ENCODE measurements around the gene EVX1.

Gene EVX1

DNA sequence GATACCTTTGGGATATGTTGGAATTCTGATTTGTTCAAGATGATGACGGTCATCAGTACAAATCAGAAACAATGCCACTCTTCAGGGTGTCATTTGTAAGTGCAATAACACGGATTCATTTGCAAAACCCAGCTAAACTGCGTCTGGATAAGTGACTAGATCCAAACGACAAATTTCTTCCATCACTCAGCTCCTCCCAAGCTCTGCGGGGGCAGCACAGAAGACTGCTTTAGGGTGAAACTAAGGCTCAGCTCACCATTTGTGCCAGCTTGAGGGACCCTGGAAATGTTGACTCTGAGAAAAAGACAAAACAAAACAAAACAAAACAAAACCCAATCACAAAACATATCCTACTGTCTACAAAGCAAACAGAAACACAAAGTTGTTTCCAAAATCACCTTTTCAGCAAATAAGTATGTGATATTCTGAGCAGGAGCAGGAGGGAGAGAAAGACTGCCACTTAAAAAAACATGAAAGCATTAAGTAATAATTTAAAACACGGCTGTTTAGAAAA lies 8.0 kb downstream of the EVX1 start:
- DNase-seq (ENCODE audit: low spot score) = no peak

DNA sequence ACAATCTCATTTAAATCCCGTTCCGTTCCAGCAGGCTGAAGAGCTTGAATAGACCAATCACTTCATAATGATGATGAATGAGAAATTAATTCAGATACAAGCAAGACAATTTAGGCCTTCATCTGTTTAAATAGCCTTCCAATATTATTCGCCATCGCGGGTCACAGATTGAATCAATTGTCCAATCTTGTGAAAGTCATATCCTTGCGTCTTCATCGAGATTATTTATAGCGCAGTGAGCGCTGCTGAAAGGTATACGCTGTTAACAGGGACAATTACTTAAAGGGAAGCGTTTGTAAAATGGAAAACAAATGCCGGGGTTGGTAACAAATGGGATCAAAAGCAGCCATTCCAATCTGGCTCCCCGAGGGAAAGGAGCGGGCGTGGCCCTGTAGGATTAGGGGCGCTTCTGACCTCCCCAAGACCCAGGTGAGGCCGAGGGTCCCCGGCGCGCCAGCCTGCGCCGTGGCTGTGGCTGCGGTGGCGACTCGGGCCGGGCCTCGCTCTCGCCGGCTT lies 8.6 kb downstream of the EVX1 start:
- DNase-seq (ENCODE audit: low spot score) = no peak

- no peak for DNase-seq (ENCODE audit: low spot score)
Observed at GRCh38 chr7:27251652-27252590, 9.3 kb downstream of the EVX1 start.

DNA sequence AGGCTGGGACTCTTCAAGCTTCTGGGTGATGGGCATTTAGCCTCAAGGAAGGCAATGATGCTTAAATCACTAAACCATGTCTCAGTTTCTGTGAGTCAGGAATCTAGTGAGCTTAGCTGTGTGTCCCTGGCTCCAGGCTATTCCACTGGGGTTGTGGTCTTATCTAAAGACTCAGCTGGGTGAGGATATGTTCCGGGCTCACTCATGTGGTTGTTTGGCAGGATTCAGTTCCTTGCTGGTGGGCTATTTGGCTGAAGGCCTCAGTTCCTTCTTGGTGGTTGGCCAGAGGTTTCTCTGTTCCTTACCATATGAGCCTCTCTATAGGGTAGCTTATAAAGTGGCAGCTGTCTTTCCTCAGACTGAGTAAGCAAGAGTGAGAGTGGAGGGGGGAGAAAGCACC lies 12.0 kb downstream of the EVX1 start:
- no peak for DNase-seq (ENCODE audit: low spot score)

DNA sequence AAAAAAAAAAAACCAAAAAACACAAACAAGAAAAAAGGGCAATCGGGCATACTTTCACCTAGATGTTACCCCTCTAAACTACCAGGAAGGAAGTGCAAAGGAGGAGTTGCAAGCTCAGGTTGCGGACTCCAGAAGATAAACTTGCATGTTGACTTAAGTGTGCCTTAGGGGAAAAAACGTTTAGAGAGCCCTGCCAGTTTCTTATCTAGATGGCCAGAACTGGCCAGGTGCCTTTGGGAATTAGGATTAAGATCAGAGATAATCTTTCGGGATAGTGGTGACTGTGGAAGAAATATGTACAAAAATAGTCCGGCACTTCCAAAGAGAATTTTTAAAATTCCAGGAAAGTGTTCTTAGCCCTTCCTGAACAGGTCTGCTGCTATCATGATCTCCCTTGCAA lies 17.6 kb downstream of the EVX1 start:
- no peak for DNase-seq (ENCODE audit: low spot score)

- DNase-seq (ENCODE audit: low spot score) = no peak
Observed at GRCh38 chr7:27262121-27262520, 19.5 kb downstream of the EVX1 start.

GRCh38 chr7:27263781-27264180 lies 21.2 kb downstream of the EVX1 start:
- no peak for DNase-seq (ENCODE audit: low spot score)

- no peak for DNase-seq (ENCODE audit: low spot score)
Observed at GRCh38 chr7:27269455-27269854, 26.9 kb downstream of the EVX1 start.

DNA sequence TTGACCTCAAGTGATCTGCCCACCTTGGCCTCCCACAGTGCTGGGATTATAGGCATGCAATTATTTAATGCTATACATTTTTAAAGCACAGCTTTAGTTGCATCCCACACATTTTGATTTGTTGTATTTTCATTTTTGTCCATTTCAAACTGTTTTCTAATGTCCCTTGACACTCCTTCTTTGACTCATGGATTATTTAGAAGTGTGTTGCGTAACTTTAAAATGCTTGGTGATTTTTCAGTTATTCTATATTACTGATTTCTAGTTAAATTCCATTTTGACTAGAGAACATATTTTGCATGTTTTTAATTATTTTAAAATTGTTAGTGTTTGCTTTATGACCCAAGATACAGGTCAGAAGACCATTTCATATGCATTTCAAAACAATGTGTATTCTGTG lies 28.8 kb downstream of the EVX1 start:
- no peak for DNase-seq (ENCODE audit: low spot score)

GRCh38 chr7:27277628-27278027 lies 35.0 kb downstream of the EVX1 start:
- DNase-seq (ENCODE audit: low spot score) = no peak

DNA sequence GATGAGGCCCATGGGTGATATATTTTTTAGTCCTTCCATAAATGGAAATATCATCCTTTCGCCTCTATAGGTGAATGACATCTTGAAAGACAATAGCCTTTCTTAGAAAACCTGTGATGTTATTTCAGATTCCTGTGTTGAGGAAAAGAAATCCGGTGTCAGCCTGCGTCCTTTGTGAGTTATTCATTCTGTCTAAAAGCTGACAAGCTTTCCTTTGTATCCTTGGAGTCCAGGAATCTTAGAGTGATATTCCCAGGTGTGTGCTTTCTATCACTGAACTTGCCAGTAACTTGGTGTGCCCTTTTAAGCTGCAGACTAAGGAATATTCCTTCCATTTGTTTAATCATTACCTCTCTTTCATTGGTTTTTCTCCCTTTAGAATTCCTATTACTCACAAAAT lies 41.0 kb downstream of the EVX1 start:
- no peak for DNase-seq (ENCODE audit: low spot score)

DNA sequence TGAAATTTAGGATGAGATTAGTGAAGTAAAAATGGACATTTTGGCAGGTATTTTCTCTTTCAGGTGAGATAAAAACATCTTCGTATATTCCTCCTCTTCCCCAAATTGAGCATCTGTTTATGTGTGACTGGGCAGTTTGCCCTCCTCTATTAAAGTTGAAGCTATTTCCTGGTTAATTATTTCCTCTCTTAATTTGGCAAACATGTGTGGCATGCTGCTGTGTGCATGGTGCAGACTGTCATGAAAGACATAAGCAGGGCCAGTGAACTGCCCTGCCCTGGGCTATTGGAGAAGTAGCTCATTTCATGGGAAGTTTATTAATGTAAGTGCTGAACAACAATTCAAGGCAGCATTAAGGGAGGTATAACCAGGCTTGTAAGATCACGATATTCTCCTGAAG lies 52.6 kb downstream of the EVX1 start:
- DNase-seq (ENCODE audit: low spot score) = no peak

DNA sequence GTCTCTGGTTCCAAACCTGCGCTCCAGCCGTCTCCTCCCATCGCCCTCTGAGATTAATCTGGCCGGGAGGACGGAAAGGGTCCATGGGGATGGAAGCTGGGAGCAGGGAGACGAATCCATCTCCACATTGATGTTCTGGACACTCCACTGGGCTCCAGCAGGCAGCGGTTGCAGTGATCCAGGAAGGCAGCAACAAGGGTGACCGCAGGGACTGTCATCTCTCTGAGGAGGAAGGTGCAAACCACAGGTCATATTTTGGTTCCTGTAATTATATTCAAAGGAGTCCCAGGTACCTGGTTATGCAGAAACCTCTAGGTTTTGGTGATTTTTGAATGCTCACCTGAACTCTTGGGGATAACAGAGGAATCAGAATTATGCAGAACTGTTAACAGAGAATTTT lies 54.8 kb downstream of the EVX1 start:
- no peak for DNase-seq (ENCODE audit: low spot score)
